ENCODE data around the gene CHMP4B.

The CHMP4B gene

DNA sequence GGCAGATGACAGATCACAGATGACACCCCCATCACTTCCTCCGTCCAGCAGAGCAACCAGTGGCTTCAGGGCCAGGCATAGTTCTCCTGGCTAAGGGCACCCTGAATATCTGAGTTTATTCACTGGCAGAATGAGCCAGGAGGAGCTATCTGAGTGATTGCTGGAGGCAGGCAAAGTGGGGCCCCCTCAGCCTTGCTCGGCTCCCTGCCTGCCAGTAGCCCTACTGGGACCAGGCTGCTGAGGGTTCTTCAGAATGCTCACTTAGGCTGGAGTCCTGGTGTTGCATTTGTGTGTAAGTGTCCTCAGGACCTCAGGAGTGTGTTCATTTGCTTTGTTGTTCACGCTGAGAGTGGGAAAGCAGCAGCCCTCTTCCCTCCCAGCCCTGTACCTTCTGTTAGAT is 31.2 kb downstream of the CHMP4B start:
- no peak for DNase-seq (ENCODE audit: low read depth)
- TF ChIP-seq, protein P1, sequence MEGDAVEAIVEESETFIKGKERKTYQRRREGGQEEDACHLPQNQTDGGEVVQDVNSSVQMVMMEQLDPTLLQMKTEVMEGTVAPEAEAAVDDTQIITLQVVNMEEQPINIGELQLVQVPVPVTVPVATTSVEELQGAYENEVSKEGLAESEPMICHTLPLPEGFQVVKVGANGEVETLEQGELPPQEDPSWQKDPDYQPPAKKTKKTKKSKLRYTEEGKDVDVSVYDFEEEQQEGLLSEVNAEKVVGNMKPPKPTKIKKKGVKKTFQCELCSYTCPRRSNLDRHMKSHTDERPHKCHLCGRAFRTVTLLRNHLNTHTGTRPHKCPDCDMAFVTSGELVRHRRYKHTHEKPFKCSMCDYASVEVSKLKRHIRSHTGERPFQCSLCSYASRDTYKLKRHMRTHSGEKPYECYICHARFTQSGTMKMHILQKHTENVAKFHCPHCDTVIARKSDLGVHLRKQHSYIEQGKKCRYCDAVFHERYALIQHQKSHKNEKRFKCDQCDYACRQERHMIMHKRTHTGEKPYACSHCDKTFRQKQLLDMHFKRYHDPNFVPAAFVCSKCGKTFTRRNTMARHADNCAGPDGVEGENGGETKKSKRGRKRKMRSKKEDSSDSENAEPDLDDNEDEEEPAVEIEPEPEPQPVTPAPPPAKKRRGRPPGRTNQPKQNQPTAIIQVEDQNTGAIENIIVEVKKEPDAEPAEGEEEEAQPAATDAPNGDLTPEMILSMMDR (conservative IDR thresholded peaks at IDR 0.05; ENCODE audit: low read depth, low read length), result no peak
- H3K4me3 ChIP-seq (ENCODE audit: low read length), result no peak overlapping the region

DNA sequence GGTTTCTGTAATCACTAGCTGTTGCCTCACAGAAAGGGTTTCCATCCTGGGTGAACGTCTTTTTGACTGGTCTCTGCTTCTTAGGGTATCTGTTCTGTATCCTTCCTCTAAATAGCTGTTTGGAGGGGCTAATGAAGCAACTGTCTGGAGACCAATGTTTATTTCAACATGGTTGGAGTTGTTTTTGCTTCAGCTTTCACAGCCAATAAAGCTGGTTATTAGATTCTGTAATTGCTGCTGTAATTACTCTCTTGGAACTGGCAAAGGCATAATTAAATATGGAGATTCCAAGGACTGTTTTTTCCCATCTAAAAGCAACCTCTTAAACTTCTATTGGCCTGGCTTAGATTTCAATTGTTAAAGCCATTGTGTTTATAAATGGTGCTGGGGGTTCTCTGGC is 31.9 kb downstream of the CHMP4B start:
- no peak for DNase-seq (ENCODE audit: low read depth)
- TF ChIP-seq, protein P1 (conservative IDR thresholded peaks at IDR 0.05; ENCODE audit: low read depth, low read length), result no peak
- H3K4me3 ChIP-seq (ENCODE audit: low read length), result no peak overlapping the region

DNA sequence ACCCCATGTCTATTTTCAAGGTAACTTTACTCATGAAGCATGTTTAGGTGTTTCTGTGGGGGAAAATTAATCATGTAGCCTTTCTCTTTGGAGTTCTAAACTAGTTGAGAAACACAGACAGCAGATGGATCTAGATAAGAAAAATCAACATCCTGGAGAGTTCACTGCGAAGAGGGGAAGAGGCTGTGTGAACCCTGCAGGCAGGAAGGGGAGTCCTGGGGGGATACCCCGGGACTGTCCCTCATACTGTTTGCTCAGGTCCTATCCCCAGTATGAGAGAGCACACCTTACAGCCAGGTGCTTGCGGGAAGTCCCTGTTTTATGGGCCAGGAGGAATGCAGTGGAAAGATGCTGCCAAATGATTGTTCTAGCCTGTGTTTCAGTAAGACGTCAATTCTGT is 32.7 kb downstream of the CHMP4B start:
- DNase-seq (ENCODE audit: low read depth), result no peak
- TF ChIP-seq, protein P1 (conservative IDR thresholded peaks at IDR 0.05; ENCODE audit: low read depth, low read length), result no peak
- no peak overlapping the region for H3K4me3 ChIP-seq (ENCODE audit: low read length)

DNA sequence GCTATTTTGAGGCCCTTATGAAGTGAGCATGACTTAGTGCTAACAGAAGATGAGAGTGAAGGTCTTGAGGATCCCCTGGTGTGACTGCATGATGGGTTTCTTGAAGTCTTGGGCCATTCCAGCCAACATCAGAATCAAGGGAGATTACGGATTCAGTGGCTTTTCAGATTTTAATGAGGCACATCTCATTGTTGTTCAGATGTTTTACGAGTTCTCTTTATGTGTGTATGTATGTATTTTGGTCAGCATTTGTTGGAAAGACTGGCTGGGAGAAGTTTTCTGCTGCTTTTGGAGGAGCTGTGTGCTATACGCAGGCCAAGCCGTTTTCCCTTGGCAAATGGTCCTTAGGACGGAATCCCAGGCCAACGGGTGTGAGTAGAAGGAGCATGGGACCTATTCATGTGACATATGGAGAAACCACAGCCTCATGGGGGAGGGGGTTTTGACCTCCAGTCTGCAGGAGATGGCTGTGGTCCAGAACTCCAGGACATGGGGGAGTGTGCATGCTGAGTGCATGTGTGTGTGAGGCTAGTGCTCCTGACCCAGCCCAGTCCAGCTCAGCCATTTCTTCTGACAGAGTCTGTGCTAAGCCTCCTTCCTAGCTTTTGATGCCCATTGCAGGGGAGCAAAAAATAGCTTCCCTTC is 35.3 kb downstream of the CHMP4B start:
- no peak overlapping the region for H3K4me3 ChIP-seq (ENCODE audit: low read length)
- TF ChIP-seq, protein P1 (conservative IDR thresholded peaks at IDR 0.05; ENCODE audit: low read depth, low read length), result no peak
- DNase-seq (ENCODE audit: low read depth), result peak; percentile 66

DNA sequence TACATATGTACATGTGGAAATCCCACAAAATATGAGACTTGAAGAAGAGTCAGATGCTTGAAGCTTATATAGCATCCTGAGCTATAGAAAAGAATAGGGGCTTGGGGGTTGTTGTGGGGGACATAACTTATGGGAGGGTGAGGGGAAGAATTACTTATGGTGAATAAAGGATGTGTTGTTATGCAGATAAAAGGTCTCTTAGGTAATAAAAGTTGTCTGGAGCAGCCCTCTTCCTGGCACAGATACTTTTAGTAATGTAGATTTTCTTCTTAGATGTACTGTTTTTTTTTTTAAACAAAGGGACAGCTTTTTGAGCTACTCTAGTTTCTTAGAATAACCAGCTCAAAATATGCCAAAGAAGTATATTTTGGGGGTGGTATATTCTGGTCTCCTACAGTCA is 35.9 kb downstream of the CHMP4B start:
- H3K4me3 ChIP-seq (ENCODE audit: low read length), result no peak overlapping the region
- no peak for DNase-seq (ENCODE audit: low read depth)
- TF ChIP-seq, protein P1 (conservative IDR thresholded peaks at IDR 0.05; ENCODE audit: low read depth, low read length), result no peak

DNA sequence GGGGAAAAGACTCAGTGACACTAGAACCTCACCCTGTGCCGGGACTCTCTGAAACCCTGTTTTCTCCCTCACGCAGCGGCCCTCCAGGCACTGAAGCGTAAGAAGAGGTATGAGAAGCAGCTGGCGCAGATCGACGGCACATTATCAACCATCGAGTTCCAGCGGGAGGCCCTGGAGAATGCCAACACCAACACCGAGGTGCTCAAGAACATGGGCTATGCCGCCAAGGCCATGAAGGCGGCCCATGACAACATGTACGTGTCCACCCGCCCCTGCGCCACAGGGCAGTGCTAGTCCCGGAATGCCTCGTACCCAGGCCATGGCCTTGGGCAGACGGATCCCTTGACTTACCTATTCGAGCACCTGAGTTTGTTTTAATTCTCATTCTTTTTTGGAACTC is 37.2 kb downstream of the CHMP4B start:
- no peak overlapping the region for H3K4me3 ChIP-seq (ENCODE audit: low read length)
- no peak for DNase-seq (ENCODE audit: low read depth)
- TF ChIP-seq, protein P1 (conservative IDR thresholded peaks at IDR 0.05; ENCODE audit: low read depth, low read length), result no peak

DNA sequence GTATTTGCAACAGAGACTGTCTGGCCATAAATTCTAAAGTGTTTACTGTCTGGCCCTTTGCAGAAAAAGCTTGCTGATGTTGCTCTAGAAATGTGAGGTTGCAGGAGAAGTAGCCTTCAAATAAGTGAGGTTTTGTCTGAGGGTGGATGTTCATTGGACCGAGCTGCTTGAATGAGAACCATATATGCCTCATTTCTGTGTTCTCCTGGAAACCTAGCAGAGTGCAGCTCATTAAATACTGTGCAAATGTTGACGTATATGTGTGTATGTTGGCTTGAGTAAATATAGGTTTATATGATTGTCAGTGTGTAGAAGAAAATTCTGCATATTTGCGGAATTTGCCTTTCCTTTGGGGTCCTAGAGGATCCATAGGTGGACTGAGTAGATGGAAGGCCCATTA is 39.0 kb downstream of the CHMP4B start:
- no peak overlapping the region for H3K4me3 ChIP-seq (ENCODE audit: low read length)
- TF ChIP-seq, protein P1 (conservative IDR thresholded peaks at IDR 0.05; ENCODE audit: low read depth, low read length), result no peak
- no peak for DNase-seq (ENCODE audit: low read depth)

Measured in retinal pigment epithelial cell (primary cell).